T follicular helper cell (primary cell): ENCODE data around the gene NEMP1.
"Not testable (repeated sequence)": the region's sequence is repeated elsewhere in the genome, so short reads cannot be mapped to it uniquely, and the experiment has no call there.

ENCODE experiments used
- DNase-seq: peaks from one replicate; pipeline ENCODE4 v3.0.0-alpha.2; 2020; ENCODE audit warnings: low read depth
- total RNA-seq, 2 experiments: gene quantifications; one replicate each; lab custom pipeline; 2026; lab: John Stamatoyannopoulos, UW

NEMP1 gene, protein sequence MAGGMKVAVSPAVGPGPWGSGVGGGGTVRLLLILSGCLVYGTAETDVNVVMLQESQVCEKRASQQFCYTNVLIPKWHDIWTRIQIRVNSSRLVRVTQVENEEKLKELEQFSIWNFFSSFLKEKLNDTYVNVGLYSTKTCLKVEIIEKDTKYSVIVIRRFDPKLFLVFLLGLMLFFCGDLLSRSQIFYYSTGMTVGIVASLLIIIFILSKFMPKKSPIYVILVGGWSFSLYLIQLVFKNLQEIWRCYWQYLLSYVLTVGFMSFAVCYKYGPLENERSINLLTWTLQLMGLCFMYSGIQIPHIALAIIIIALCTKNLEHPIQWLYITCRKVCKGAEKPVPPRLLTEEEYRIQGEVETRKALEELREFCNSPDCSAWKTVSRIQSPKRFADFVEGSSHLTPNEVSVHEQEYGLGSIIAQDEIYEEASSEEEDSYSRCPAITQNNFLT
- 46.1 to 152 reads per million in 2 experiments for total RNA-seq

DNA sequence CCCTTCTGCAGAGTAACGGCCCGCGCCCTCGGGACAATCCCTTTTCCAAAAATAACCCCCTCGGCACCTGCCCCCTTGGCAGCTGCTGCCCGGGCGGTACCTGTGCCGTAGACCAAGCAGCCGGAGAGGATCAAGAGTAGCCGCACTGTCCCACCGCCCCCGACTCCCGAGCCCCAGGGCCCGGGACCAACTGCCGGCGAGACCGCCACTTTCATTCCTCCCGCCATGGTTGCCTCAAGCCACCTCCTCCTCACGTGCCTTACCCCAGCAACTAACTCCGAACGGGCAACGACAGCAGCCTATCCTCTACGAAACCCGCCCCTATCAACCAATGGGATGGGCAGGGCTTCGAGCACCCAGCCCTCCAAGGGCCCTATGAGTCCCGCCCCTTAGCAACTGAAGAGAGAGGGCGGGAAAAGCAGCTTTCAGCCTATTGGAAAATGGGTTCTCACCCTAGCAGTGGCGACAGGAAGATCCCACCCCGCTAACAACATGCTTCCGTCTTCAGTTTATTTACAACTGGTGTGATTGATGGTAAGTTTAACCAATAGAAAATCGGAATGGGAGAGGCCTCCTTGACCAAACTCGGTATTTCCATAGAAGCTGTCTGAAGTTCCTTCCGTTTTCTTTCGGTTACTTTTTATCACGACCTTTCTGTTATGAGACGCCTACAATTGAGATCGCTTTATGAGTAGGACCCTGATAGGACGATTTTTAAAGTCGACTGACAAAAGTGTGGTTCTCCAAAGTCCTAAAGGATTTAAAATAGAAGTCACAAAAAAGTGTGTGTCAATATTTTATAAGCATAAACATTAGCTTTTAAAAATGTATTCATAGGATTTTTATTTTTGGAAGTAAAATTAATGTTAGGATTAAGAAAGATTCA lies at the start of gene NEMP1:
Gene NEMP1 (minus strand): TSS at position 273 of the 886 bp plus-strand sequence. CDS start 46 bp downstream, at position 227.
- DNase-seq = peak; percentile 95

DNA sequence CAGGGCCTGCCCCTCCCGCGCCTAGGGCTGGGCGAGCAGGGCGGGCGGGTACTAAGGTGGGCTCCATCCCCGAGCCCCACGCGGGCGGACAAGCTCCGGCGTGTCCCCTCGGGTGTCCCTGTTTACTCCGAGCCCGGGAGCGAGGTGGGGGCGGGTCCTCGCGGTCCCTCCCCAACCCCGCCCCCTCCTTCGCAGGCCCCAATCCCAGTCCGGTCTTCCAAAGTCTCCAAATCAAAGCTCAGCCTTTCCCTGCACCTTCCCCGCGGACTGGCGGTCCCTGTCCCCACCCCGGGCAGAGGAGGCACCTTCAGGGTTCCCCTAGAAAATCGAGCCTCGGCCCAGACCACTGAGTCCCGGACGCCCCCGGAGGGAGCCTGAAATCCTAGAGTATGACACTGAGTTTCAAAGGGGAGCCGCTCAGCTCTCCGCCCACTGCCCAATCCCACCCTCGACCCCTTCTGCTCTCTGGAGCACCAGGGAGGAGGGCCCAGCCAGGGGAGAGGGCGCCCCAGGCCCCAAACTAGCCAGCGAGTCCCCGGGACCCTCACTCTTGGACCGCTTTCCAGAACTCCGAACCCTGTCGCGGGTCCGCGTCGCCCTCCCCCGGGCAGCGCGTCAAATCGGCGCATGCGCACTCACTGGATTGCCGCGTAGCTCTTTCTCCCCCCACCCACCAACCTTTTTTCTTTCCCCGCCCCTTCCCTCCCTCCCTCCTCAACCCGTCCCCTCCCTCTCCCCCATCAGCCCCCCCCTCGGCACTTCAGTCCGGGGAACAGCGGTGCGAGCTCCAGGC lies 49.3 kb upstream of the NEMP1 start, which contains the start of gene LRP1:
Gene LRP1 (plus strand): TSS at position 758 of the 793 bp plus-strand sequence. CDS start 482 bp downstream, outside the sequence.
- peak; percentile 76 for DNase-seq

DNA sequence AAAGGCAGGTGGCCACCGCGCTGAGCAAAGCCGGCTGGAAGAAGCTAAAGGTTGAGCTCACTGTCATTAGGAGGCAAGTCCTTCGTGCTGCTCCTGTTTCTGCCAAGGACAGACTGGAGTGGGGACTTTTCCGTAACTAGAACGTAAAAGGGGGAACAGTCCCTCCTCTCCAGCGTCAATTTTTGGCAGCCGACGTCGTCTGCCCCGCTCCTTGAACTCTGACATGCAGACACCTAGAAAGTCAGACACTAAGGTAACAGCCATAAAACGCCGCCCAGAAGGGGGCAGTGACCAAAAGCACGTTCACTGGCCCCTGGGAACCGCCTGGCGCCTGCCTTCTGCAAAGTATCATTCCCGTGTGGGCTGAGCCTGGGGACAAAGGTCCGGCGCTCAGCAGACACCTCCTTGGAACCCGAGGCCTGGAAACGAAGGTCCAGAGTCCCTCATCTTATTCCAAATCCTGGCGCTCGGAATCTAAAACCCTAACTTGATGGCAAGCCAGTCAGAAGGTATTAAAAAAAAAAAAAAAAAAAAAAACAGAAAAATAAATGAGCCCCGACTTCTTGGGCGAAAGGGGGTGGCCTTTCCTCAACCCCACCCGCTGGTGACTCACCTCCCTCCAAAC lies 48.6 kb upstream of the NEMP1 start:
- DNase-seq = peak; percentile 60

DNA sequence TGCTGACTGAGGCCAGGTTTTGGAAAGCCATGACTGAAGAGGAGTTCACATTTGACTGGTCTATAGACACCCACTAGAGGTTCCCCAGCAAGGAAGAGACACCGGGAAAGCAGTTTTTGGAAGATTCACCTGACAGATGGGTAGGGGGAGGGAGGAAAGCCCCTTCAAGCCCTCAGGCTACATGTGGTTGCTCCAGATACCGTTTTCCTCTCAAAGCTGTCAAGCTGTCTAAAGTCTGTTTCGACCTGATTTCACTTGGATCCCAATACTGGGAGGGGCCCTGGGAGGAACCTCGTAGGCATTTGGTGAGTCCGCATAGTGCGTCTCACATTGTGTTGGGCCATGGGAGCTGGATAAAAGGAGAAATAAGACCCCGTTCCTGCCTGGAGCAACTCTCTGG lies 48.0 kb upstream of the NEMP1 start:
- DNase-seq = no peak

DNA sequence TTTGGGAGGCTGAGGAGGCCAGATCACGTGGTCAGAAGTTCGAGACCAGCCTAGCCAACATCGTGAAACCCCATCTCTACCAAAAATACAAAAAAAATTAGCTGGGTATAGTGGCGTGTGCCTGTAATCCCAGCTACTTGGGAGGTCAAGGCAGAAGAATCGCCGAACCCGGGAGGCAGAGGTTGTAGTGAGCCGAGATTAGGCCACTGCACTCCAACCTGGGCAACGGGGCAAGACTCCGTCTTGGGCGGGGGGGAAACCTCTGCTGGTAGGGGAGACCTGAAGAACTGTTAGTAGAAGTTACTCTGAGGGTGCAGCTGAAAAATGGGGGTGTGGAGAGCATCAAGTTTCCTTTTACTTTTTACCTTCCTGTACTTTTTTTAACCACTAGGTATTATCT lies 47.5 kb upstream of the NEMP1 start:
- DNase-seq = no peak

DNA sequence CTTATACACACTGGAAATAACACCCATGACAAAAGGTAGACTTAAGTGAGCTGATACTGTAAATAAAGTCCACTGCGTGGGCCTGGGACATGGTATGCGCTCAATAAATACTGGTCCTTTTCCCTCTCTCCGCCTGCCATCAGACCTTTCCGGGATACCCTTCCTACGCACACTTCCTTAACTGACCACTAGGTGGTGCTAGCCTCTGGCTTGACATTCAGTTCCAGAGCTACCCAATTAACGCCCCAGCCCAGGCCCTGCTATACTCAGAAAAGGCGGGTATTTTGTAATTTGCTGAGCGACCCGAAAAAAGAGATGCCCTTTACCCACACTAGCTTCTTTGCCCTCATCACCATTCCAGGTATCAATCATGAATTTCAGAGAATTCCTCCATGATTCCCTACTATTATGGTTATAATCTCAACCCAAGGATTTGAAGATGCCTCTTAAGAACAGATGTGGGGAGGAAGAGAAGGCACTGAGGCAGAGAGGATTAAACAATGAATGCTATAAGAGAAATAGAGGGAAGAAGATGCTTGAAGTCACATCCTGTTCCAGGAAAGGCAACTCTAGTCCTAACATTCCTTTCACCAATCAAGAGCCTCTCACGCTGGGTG lies 45.8 kb upstream of the NEMP1 start:
- DNase-seq = peak; percentile 67

DNA sequence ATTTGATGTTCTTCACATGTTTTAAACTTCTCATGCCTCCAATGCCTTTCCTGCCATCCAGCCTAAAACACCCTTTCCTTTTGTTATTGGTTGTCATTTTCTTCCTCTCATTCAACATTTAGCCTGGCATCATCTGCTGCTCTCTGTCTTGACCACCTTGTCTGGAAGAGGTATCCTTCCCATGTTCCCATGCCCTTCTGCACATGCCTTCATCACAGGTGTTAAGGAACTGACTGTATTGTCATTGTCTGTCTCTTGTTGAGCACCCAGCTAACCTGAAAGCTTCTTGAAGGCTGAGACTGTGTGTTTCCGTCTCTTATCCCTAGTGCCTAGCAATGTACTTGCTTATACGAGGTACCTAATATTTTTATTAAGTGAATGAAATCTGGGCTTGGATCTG lies 45.2 kb upstream of the NEMP1 start:
- DNase-seq = no peak

DNA sequence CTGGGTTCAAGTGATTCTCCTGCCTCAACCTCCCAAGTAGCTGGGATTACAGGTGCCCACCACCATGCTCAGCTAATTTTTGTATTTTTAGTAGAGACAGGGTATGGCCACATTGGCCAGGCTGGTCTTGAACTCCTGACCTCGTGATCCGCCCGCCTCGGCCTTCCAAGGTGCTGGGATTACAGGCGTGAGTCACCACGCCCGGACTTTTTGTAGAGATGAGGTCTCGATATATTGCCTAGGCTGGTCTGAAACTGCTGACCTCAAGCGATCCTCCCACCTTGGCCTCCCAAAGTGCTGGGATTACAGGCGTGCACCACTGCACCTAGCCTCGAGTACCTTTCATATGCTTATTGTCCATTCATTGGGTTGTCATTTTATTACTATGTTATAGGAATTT lies 42.1 kb upstream of the NEMP1 start:
- DNase-seq = not testable (repeated sequence)

DNA sequence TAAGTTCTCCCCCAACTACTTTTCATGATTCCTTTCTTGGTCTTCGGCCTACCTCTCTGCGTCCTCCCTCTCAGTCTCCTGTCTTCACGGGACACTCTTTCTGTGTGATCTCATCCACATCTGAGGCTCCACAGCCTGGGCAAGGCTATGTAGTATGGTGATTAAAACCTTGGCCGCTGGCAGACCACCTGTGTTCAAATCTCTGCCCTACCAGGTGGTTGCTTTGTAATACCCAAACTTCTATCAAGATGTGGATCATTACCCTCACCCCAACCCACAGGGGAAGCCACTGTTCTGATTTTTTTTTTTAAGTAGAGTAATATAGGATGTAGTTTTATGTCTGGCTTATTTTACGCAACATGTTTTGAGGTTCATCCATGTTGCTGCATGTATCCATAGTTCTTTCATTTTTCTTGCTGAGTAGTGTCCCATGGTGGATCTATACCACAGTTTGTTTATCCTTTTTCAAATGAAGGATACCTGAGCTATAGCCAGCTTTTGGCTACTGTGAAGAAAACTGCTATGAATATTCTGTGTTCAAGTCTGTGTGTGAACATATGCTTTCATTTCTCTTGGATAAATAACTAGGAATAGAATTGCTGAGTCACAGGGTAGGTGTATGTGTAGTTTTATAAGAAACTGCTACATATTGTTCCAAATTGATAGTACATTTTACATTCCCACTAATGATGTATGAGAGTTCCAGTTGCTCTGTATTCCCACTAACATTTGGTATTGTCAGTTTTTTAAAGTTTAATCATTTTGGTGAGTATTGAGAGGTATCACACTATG lies 40.9 kb upstream of the NEMP1 start:
- DNase-seq = no peak

DNA sequence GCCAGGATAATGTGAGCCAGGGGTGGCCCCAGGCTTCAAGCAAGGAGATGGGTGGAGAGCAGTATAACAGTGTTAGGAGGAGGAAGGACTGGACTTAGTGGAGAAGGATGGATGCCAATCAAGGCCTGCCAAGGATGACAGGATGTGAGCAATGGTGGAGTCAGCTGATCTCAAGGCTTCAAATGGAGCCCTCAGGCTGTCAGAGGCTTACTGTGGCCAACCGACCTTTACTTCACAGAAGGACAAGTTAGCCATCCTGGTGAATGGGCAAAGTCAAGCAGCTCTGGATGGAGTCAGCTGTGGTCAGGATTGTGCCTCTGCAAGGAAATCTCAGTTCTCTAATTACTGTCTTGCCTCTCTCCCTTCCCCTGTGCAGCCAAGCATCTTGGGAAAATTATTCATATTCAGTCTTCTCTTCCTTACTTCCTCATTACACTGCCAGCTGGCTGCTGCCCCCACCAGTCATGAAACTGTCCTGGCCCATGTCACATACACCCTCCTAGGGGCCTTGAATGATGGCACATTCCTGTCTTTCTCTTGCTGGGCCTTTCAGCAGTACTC lies 40.2 kb upstream of the NEMP1 start:
- DNase-seq = no peak

DNA sequence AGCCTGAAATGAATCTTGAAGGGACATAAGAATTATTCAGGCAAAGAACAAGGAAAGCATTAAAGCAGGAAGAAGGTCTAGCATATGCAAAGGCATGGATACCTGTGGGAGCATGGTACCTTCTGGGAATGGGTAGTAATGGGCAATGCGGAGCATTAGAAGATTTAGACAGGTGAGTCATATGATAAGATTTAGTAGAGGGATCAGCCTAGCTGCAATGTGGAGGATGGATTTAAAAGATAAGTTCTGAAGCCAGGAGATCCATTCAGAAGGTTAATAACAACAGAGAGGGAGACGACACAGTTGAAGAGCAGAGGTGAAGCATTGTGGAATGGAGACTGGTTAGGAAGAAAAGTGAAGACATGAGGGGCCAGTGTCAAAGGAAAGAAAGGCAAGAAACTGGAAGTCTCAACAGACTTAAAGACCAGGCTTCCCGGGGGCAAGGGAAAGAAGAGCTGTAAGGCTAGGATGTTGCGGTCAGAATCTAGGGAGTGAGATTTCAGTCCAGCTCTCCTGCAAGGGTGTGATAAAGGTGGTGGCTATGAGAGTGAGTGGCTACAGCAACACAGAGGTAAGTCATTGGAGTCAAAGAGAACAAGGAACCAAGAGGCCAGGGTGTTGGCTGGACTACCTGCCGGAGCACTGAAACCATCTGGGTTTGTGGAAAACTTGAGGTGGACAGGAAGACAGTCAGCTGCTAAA lies 38.1 kb upstream of the NEMP1 start:
- DNase-seq = no peak

DNA sequence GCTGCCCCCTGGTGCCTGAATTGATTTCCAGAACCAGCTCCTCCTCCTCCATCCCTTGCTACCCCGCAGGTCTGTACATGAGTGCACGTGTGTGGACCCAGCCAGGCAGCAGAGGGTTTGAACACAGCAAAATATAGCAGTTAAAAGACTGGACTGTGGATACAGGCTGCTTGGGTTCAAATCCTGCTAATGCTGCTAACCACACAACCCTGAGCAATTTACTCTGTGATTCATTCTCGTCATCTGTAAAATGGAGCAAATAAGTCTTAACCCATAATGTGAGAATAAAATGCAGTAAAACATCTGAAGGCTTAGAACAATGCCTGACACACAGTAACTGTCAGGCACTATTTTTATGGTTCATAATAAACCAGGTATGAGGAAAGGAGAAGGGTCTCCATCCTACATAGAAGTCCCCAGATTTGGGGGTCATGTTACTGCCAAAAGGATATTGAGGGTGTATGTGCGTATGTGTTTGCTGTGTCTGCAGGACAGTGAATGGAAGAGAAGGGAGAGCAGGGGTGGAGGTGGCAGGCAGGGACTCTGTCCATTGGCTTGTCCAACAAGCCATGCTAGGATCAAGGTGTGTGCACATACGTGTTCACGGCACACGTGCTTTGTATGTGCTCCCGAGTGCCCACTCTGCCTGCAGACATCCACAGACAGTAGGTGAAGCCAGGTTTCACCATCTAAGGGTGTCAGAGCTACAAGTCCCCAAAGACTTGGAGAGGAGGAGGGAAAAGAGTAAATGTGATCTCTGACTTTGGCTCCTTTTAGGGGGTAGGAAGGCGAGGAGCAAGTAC lies 34.1 kb upstream of the NEMP1 start:
- no peak for DNase-seq

DNA sequence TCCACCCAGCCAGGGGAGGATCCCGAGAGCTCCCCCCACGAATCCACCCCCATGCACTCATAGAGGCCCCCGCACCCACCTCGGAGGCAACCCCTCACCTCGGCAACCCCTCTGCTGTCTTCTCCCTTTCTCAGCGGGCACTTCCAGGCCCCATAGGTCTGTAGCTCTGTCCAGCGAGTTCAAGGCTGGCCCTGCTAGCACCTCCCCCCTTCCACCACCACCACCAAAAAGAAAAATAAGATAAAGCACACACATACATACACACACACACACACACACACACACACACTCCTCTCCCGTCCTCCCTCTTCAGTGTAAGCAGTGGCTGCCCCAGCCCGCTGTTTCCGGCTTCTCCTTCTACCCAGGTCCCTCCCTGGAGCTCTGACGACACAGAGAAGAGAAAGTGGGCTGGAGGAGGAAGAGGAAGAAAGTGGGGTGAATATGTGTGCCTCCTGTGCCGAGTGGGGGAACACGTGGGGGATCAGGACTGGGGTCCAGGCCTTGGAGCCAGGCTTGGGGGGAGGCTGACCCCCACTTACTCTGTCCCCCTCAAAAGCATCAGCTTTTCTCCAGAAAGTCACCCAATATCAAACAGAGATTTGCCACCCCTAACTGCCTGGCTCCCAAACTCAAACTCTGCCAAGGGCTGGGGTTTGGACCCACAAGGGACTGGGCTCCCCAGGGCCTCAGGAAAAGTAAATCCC lies 32.6 kb upstream of the NEMP1 start, which contains the start of gene STAT6:
Gene STAT6 (minus strand): TSS at position 332 of the 704 bp plus-strand sequence. CDS start 3,084 bp downstream, outside the sequence.
- peak; percentile 81 for DNase-seq

DNA sequence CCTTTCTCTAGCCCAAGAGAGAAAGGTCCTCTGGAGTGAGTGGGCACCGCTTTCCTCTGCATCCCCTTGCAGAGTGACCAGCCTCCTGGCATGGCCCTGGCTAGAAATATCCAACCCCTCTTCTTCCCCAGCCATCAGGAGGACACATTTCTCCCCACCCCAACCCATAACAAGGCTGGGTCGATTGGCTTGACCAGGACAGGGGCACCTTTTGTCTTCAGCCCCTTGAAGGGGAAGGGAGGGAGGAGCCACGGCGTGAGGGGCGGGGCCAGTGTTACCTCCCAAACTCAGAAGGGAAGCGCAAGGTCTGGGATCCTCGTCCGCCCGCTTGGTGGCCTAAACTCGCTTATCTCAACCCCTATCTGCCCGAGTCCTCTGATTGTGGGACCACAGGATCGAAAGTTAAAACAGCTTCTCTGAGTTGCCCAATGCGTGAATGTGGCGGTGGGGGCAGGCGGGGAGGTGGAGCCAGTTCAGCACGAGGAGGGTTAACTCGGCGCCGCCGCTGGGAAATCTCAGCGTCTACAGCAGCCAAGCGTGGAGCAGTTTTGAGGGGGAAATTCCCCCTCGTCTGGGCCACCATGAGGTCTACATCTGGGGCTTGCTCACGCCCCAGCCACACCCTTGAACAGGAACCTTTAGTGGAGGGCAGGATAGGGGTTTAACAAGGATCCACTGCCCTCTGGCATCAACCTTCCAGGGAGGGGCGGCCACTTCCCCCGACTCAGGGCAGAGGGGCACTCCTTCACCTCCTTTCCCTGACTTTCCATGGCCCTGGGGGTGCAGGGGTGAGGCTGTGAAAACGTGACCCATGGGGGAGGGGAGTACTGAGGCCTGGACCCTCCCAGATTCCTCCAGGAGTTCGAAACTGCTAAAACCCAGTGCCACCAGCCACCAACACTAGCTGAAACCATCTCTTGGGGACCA lies 31.8 kb upstream of the NEMP1 start:
- peak; percentile 58 for DNase-seq

DNA sequence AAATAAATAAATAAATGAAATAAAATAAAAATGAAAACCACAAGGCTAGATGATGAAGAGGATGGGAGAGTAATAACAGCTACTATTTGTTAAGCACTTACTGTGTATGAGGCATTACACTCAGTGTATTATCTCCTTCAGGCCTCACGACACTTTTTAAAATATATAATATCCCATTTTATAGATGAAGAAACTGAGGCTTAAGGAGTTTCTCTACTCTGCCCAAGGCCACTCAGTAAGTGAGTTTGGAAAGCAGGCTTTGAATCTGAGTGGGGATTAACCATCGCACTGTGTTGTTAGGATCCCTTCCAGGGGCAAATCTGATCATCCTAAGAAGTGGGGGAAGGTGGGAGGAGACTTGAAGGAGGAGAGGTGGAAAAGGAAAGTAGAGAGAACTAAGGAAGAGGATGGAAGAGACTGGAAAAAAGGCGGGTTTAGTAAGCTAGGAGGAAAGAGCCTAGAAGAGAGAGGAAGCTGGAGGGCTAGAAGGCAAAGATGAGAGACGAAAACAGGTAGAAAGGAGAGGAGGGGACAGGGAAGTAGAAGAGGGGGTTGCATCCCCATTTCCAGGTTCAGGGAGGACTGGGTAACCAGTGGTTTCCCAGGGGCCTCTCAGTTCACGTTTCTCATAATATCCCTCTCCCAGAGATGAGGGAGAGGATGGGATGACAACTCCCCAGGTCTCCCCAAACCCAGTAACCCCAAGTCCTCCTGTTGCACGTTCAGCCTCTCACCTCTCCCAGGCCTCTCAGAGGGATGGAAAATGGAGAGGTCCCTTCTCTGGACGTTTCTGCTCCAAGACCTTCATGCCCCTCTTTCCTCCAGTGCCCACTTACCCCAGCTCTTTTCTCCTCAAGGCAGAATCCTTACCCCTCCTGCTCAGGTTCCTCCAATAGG lies 30.9 kb upstream of the NEMP1 start:
- no peak for DNase-seq
